Suppressor macrophage (primary cell): ENCODE data around the gene ADAMTS2.

ENCODE experiments used
- DNase-seq, 4 experiments: peaks; one replicate each; pipeline ENCODE4 v3.0.0-alpha.2; 2020 to 2022

Gene ADAMTS2

GRCh38 chr5:179171816-179172745 lies 173.2 kb downstream of the ADAMTS2 start:
- DNase-seq: no peak

DNA sequence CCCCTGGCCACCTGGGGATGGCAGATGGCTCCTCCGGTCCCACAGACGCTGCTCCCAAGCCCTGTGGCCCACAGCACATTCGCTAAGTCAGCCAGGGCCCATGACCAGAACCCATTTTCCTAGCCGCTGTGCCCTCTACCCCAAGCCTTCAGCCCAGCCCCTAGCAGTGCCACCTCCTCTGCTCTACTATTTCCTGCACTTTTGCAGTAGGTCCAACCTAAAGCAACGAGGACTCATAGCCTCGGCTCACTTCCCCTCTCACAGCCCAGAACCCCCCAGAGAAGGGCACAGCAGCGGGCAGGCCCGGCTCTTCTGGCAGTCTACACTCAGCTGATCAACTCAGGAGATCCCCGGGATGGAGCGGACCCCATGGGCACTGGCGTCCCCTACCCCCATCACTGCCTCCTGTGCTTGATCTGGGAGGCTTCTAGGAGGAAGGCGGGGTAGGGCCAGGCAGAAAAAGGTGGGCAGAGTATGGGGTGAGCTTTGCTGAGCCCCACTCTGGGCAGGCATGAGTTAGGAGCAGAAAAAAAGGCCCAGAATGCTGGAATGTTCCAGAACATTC lies 173.9 kb downstream of the ADAMTS2 start:
- no peak for DNase-seq

- no peak for DNase-seq
Measured at GRCh38 chr5:179170606-179171005, 174.7 kb downstream of the ADAMTS2 start.

DNA sequence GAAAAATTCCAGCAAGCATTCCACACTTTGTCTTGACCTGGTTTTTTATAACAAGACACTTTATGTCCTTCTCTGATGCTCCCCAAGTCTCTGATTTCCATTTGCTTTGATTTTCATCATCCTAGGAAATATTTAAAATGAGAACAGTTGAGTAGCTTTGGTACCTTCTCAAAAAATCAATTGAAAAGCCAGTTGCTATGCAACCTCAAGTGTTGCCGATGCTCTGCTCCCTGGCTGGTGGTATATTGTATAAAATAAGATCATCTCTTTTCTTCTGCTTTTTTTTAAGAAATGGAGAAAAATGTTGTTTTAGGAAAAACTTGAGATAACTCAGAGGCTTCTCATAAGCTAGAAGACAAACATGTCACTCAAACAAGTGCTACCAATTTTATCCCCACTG lies 175.4 kb downstream of the ADAMTS2 start:
- no peak for DNase-seq

GRCh38 chr5:179168664-179169063 lies 176.6 kb downstream of the ADAMTS2 start:
- DNase-seq: no peak

GRCh38 chr5:179167871-179168451 lies 177.3 kb downstream of the ADAMTS2 start:
- no peak for DNase-seq

GRCh38 chr5:179166886-179167841 lies 178.1 kb downstream of the ADAMTS2 start:
- peak; percentile 51 to 85 (median 70) for DNase-seq

DNA sequence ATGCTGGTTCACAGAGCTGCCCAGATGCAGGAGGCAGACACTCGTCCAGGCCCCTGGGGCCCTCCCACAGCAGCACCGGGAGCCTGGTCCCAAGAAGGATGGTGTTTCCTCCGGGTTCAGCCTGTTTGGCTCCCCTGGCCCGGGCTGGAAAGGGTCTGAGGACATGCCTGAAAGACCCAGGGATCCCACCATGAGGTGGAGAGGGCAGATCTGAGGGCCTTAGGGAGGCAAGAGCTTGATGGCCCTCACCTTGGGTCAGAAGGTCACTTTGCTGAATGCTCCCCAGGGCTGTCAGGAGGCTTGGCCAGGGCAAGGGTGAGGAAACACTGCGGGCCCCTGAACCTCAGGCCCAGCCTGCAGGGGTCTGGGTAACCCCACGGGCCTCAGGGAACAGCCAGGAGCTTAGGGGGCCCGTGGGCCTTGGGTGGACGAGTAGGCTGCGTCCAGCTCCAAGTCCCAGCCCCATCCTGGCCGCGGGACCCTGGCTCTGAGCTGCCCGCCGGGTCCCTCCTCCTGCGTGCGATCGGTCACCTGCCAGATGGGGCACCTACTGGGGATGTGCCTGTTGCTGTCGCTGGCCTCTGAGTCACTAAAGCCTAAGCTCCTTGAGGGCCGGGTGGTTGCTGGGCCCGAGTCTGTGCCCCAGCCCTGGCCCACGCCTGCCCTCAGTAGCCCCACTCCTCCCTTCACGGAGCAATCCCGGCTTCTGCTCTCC lies 178.9 kb downstream of the ADAMTS2 start:
- DNase-seq: no peak

DNA sequence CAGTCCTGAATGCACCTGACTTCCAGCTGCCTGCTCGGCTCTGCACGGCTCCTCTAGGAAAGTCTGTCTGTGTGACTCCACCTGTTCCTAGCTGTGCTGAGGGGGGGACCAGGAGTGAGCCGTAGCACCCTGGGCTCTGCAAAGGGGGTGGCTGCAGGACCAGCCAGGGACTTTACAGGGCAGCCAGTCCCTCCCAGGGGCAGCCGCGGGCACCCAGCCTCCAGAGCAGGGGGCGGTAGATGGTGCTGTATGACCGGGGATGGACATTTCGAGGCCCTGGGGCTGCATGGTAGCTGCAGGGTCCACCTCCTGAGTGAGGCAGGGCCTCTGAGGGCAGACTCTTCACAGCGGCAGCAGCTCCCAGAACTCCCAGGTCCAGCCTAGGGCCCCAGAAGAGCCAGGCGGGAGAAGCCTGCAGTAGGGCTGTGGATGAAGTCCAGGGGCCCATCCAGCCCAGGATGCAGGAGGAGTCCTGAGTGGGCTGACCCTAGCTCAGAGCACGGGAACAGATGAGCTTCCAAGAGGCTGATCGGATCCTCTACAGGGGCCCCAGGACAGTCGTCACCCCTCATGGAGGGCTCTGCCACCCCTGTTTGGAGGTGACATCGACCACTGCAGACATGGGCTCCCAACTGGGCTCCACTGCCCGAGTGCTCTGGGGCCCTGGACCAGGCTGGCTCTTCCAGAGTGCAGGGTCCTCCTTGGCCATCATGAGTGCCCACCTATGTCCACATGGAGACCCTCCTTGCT lies 179.7 kb downstream of the ADAMTS2 start:
- DNase-seq: no peak

GRCh38 chr5:179164331-179165311 lies 180.6 kb downstream of the ADAMTS2 start:
- DNase-seq: no peak

DNA sequence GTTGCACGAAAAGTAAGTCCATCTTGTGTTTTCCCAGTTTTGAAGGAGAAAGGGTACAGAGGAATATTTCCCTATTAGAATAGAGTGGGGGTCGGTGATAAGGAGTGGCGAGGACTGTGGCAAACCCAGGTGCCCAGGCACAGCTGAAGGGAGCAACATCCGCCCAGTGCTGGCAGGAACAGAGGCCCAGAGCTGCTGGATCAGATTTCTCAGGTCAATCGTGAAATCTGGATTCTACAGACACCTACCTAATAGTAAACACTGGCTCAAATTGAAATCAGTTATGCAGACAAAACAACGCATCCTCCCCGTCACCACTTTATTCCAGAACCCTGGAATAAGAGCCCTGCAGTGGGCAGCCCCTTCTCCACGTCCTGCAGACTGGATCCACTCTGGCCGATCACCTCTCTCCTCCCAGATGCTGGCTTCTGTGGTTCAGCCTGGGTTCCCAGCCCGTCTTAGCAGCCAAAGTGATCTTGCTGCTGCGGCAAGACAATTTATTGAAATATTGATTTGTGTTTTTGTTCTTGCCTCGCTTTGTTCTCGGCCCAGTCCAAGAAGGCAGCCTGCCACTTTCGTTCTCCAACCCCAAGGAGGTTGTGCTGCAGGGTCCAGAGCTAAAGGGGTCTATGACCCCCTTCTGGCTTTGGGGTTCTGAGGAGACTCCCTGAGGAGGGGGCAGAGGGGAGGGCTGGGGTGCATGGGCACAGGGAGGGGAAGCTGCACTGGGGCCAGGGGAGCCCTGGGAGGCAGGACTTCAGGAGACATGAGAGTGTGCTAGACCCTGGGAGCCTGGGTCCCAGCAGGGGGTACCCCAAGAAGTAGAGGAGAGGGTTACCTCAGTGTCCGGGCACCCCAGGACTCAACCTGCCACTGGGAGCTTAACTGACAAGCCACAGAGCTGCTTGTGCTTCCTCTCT lies 181.8 kb downstream of the ADAMTS2 start:
- DNase-seq: no peak

GRCh38 chr5:179162351-179163235 lies 182.7 kb downstream of the ADAMTS2 start:
- no peak for DNase-seq

DNA sequence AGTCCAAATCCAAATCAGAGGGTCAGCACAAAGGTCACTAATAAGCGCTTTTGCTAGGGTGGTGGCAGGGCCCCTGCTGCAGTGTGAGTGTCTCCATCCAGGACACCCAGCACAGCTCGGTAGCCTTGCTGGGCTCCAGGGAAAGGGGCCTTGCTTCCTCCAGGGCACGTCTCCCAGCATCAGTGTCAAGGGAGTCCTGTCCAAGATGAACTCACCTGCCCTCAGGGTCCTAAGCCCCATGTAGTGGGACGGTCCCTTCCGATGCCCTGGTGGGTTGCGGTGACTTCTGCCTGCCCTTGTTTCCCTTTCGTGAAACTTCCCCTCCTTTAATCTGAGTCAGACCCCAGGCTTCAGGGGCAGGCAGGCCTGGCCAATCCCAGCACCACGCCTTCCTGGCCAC lies 183.4 kb downstream of the ADAMTS2 start:
- no peak for DNase-seq

DNA sequence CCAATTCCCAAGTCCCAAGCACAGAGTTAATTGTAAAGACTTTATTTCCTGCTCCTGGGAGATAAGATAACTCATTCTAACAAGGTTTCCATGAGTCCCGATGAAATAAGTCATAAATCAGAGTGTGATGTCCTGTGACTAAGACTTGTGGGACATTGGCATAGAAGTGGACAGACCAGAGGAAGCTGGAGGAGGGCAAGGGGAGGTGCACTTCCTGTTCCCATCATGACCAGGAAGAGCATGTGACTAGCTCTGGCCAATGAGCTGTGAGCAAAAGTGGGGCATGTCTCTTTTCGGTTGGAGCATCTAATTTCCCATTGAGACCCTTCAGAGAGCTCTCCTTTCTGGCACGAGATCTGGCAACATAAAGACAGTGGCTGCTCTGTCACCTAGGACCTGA lies 184.7 kb downstream of the ADAMTS2 start:
- DNase-seq: peak in 2 of 4 experiments; percentile 13 to 19

GRCh38 chr5:179158556-179158955 lies 186.7 kb downstream of the ADAMTS2 start:
- DNase-seq: no peak

- no peak for DNase-seq
Measured at GRCh38 chr5:179154991-179155955, 190.0 kb downstream of the ADAMTS2 start.
